PC-3 (cell line): ENCODE measurements around the gene ZNF831. TPM values are rescaled to one million over a fixed set of nuclear protein-coding genes. Genes with fewer than 3 reads are reported as not detected.

Experiments
- ATAC-seq: fragments of 200-7000 bp; cut with Tn5 transposase; 2 replicates; pipeline ENCODE4 v1.9.1; 2020; ENCODE audit warnings: mild to moderate bottlenecking, moderate library complexity
- BruUV-seq: library from RNA; stranded (reverse); fragments of 400-500 nt; replicated peaks from 2 replicates; lab custom pipeline; 2021; lab: Mats Ljungman, UMichigan
- CTCF ChIA-PET: fragments of 300-600 bp; sonication (Branson Sonifier 250); formaldehyde crosslinking; loops from one replicate; lab custom pipeline; 2022; ENCODE audit warnings: antibody characterized with exemption; lab: Charles Lee
- POLR2A ChIA-PET: fragments of 300-600 bp; sonication (Branson Sonifier 250); formaldehyde crosslinking; loops from one replicate; lab custom pipeline; 2022; ENCODE audit warnings: antibody characterized with exemption; ENCODE audit not compliant: unreplicated experiment; lab: Charles Lee
- DNase-seq: peaks from one replicate; pipeline ENCODE4 v3.0.0-alpha.2; 2015
- H2AFZ ChIP-seq: fragments of 300-600 bp; sonication (generic); 2 replicates; pipeline ENCODE4 v1.6.0; 2016; ENCODE audit warnings: antibody characterized with exemption, low read length
- H3F3A ChIP-seq: fragments of 300-600 bp; sonication (generic); one replicate; pipeline ENCODE4 v1.6.0; 2017; ENCODE audit warnings: antibody characterized with exemption, low read length, control low read depth, mild to moderate bottlenecking; ENCODE audit not compliant: unreplicated experiment
- H3K27ac ChIP-seq: fragments of 300-600 bp; sonication (generic); 2 replicates; pipeline ENCODE4 v1.5.1; 2016; ENCODE audit warnings: mild to moderate bottlenecking, low read length
- H3K27me3 ChIP-seq: fragments of 300-600 bp; sonication (generic); 2 replicates; pipeline ENCODE4 v1.6.1; 2016; ENCODE audit warnings: low read length, mixed read lengths
- H3K36me3 ChIP-seq: fragments of 300-600 bp; sonication (generic); 2 replicates; pipeline ENCODE4 v1.6.1; 2016; ENCODE audit warnings: low read depth, mixed run types, low read length, mixed read lengths
- H3K4me1 ChIP-seq: fragments of 300-600 bp; sonication (generic); 2 replicates; pipeline ENCODE4 v1.5.1; 2016; ENCODE audit warnings: low read length; ENCODE audit not compliant: insufficient read depth
- H3K4me2 ChIP-seq: fragments of 300-600 bp; sonication (generic); 2 replicates; pipeline ENCODE4 v1.6.0; 2016; ENCODE audit warnings: low read length
- H3K4me3 ChIP-seq: fragments of 300-600 bp; sonication (generic); 2 replicates; pipeline ENCODE4 v1.5.1; 2016; ENCODE audit warnings: mild to moderate bottlenecking, low read length, mixed read lengths
- H3K79me2 ChIP-seq: fragments of 300-600 bp; sonication (generic); 2 replicates; pipeline ENCODE4 v1.6.1; 2017; ENCODE audit warnings: low read length, mixed read lengths
- H3K9ac ChIP-seq: fragments of 300-600 bp; sonication (generic); 2 replicates; pipeline ENCODE4 v1.6.0; 2016; ENCODE audit warnings: mild to moderate bottlenecking, low read length
- H3K9me2 ChIP-seq: fragments of 300-600 bp; sonication (generic); replicated peaks from 2 replicates; pipeline ENCODE4 v1.6.1; 2016; ENCODE audit warnings: mixed run types, low read length, mixed read lengths
- H3K9me3 ChIP-seq: fragments of 300-600 bp; sonication (generic); 2 replicates; pipeline ENCODE4 v1.6.1; 2016; ENCODE audit warnings: low read length, mixed read lengths
- H4K20me1 ChIP-seq: fragments of 300-600 bp; sonication (generic); 2 replicates; pipeline ENCODE4 v1.6.1; 2016; ENCODE audit warnings: low read length, mixed read lengths
- CTCF ChIP-seq: fragments of 300-600 bp; sonication (generic); conservative IDR thresholded peaks from 2 replicates; pipeline ENCODE4 v1.5.1; 2017; ENCODE audit warnings: antibody characterized with exemption, low read depth, mild to moderate bottlenecking, low read length
- EZH2 ChIP-seq: fragments of 300-600 bp; sonication (generic); IDR thresholded peaks from one replicate; pipeline ENCODE4 v1.6.1; 2017; ENCODE audit warnings: antibody characterized with exemption, mild to moderate bottlenecking, low read length; ENCODE audit not compliant: unreplicated experiment
- EZH2phosphoT487 ChIP-seq: fragments of 300-600 bp; sonication (generic); IDR thresholded peaks from 2 replicates; pipeline ENCODE4 v1.6.1; 2018; ENCODE audit warnings: mild to moderate bottlenecking, antibody characterized with exemption, low read length, borderline replicate concordance
- intact Hi-C: fragments of 100-400 bp; cut with micrococcal nuclease; formaldehyde crosslinking; loops from 2 replicates; pipeline ENCODE4 v1.9.0; 2023
- total RNA-seq: library from RNA; depleted of rRNA; stranded (reverse); fragments of >200 nt; gene quantifications from 2 replicates; pipeline ENCODE4 v1.2.3, GENCODE V29; 2014

The ZNF831 gene
- total RNA-seq, 1 experiment from 2014 or later = not detected

DNA sequence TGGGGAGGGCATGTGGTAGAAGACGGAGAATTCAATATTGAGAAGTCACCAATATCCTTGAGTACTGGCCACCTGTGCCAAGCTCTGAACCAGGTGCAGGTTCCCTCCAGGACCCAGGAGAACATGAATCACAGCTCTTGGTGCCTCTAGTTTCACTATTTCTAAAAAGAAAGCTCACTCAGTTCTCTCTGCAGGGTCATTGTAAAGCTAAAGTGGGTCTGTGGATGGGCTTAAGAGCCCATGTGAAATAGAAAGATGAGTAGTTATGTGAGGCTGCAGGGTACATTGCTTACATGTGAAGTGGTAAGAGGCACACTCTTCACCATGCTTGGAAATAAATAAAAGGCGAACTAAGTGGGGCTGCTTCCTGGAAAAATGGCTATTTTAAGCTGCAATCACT is 43.6 kb downstream of the ZNF831 start:
- H3K4me3 ChIP-seq = no peak overlapping the region
- no peak for TF ChIP-seq EZH2
- TF ChIP-seq CTCF = no peak
- TF ChIP-seq EZH2phosphoT487 = no peak
- H3K9me2 ChIP-seq = no peaks in the 10 kb centered on the region
- no peaks in the 10 kb centered on the region for H3K79me2 ChIP-seq
- no peaks in the 10 kb centered on the region for H3K9me3 ChIP-seq
- POLR2A ChIA-PET = no interaction called here
- no peak overlapping the region for H3K9ac ChIP-seq
- no peaks in the 10 kb centered on the region for H4K20me1 ChIP-seq
- CTCF ChIA-PET = interaction anchor here (0.5 kb wide), 1 partner anchor 153 kb away, joined by 5 read pairs; no protein-coding TSS in a partner anchor
- H3K4me1 ChIP-seq = no peaks in the 10 kb centered on the region
- H3F3A ChIP-seq = no peaks in the 10 kb centered on the region
- H3K27me3 ChIP-seq = peaks cover 84% of the 10 kb centered on the region
- no peak overlapping the region for H3K27ac ChIP-seq
- H3K36me3 ChIP-seq = no peaks in the 10 kb centered on the region
- H3K4me2 ChIP-seq = no peak overlapping the region
- DNase-seq (no peak), ATAC-seq (no peak)
- no peak overlapping the region for H2AFZ ChIP-seq
- intact Hi-C loops = no loop called here
- no TSS peak for BruUV-seq

GRCh38 chr20:59207742-59208357 is 44.2 kb downstream of the ZNF831 start:
- no peaks in the 10 kb centered on the region for H4K20me1 ChIP-seq
- no peaks in the 10 kb centered on the region for H3K79me2 ChIP-seq
- intact Hi-C loops = no loop called here
- DNase-seq (peak; percentile 51), ATAC-seq (peak; percentile 38; the same call in 1 of the 2 replicates)
- H3F3A ChIP-seq = no peaks in the 10 kb centered on the region
- H3K4me2 ChIP-seq = no peak overlapping the region
- no peaks in the 10 kb centered on the region for H3K9me3 ChIP-seq
- POLR2A ChIA-PET = no interaction called here
- no peak overlapping the region for H2AFZ ChIP-seq
- no peak overlapping the region for H3K4me3 ChIP-seq
- H3K27ac ChIP-seq = no peak overlapping the region
- H3K9me2 ChIP-seq = no peaks in the 10 kb centered on the region
- TF ChIP-seq EZH2phosphoT487 (no peak), CTCF (peak; percentile 69), EZH2 (no peak)
- CTCF ChIA-PET = interaction anchor here (0.5 kb wide), 1 partner anchor 153 kb away, joined by 5 read pairs; no protein-coding TSS in a partner anchor
- H3K27me3 ChIP-seq = peaks cover 84% of the 10 kb centered on the region
- no TSS peak for BruUV-seq
- no peaks in the 10 kb centered on the region for H3K36me3 ChIP-seq
- no peak overlapping the region for H3K9ac ChIP-seq
- no peaks in the 10 kb centered on the region for H3K4me1 ChIP-seq

DNA sequence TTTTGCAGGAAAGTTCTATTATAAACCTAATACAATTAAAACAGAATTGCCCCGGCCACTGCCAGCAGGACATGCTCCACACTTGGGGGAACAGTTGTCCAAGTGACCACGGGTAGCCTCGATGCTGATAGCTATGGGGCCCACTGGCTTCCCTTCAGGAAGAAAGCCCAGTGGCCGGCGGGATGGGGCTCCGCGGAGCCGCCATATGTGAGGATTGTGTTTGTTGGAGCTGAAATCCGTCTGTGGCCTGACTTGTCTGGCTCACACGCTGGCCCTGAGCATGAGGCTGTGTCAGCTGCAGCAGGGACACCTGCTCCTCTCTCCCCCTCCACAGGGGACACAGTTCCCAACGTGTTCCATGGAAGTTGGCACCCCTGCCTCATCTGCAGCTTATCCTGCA is 46.6 kb downstream of the ZNF831 start:
- Histone ChIP-seq H2AFZ (no peak overlapping the region), H3F3A (no peaks in the 10 kb centered on the region), H3K27me3 (peaks cover 86% of the 10 kb centered on the region), H3K4me2 (no peak overlapping the region), H3K9ac (no peak overlapping the region), H4K20me1 (no peaks in the 10 kb centered on the region), H3K4me3 (no peak overlapping the region), H3K36me3 (no peaks in the 10 kb centered on the region), H3K4me1 (no peaks in the 10 kb centered on the region), H3K79me2 (no peaks in the 10 kb centered on the region), H3K27ac (no peak overlapping the region), H3K9me2 (no peaks in the 10 kb centered on the region; the same call in 1 of the 2 replicates), H3K9me3 (no peaks in the 10 kb centered on the region)
- intact Hi-C loops = no loop called here
- CTCF ChIA-PET = no interaction called here
- POLR2A ChIA-PET = no interaction called here
- no TSS peak for BruUV-seq
- no peak for ATAC-seq
- TF ChIP-seq EZH2 = no peak
- no peak for TF ChIP-seq CTCF
- no peak for TF ChIP-seq EZH2phosphoT487
- DNase-seq = no peak
